Muscle of back (tissue), 11 donors: ENCODE results near the gene AATK. TPM values are rescaled to one million over a fixed set of nuclear protein-coding genes. Genes with fewer than 3 reads are reported as not detected.
A peak's percentile ranks its signal among the peaks of the same experiment; 100 is the strongest.

Experiments used
- DNase-seq, 3 donors: peaks; one replicate each; pipeline versions ENCODE4 v3.0.0 to v3.0.0-alpha.2; 2013
- polyA plus RNA-seq, 10 donors: library from polyadenylated mRNA; unstranded; fragments of 120-200 nt; gene quantifications; one replicate each; pipeline ENCODE4 v1.2.1, GENCODE V29; 2013; ENCODE audit not compliant: insufficient read length in 10 of 10

AATK gene
- polyA plus RNA-seq, 10 donors: 6.9 to 12.0 (median 8.9) TPM

DNA sequence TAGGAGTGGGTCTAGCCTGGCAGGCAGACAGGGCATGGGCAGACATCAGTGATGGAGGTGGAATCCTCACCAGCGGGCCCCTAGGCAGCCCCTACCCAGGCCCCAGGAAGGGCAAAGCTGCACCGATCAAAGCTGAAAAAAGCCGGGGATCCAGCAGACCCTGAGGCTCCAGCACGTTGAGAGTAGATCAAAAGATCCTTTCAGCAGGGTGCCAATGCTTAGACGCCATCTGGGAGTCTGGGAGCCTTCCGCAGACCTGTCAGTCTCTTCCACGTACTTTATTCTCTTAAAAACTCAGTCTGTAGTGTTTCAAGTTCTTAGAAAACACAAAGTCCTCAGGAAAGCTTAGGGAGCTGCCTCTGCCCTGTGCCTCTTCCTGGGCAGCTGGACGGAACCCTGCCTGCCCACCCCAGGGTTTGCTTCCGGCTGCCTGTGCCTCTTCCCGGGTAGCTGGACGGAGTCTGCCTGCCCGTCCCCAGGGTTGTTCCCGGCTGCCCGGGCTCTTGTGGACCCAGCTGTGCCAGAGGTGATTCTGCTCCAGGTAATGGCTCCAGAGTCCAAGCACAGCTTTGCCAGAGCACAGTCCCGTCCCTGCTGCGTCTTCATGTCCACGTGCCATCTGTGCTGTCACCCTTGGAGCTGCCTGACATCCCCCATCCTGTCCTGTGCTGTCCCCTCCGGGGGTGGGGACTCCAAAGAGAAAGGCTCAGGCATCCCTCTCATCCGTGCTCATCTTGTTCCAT is 51.5 kb downstream of the AATK start:
- DNase-seq: no peak

- DNase-seq: no peak
These were observed 52.8 kb downstream of the AATK start for GRCh38 chr17:81113158-81113724.

DNA sequence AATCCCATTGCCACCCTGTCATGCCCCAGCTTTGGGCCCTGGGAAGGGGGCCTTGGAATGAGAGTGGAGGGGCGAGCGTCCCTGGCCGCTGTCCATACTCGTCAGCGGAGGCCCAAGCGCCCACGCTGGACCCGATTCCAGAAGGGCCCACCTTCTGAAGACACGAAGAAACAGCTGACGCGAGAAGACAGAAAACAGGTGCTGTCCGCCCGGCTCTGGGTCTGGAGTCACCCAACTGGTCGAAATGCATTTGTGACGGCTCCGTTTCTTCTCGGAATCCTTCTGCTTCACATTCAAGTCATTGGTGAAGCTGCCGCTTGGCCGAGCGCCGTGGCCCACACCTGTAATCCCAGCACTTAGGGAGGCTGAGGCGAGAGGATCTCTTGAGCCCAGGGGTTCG is 53.6 kb downstream of the AATK start:
- no peak for DNase-seq

- DNase-seq: no peak
These were observed 55.0 kb downstream of the AATK start for GRCh38 chr17:81111066-81111465.

GRCh38 chr17:81110488-81111040 is 55.5 kb downstream of the AATK start:
- DNase-seq: no peak

- no peak for DNase-seq
These were observed 56.1 kb downstream of the AATK start for GRCh38 chr17:81109957-81110356.

DNA sequence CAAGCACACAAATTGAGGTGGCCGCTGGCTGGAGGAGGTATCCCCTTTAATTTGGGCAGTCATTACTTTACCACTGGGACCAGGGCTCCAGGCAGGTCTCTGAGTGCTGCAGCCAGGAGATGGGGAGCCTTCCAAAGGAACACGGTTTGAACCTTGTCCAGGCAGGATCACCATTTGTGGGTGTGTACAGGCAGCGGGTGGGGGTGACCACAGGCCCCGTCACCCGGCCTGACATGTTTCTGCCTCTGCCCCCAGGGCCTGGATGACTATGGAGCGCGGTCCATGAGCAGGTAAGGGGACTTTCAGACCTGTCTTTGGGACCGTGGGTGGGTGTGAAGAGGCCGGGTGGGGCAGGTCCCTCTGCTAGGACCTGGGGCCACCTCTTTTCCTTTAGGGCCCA is 57.8 kb downstream of the AATK start:
- no peak for DNase-seq

DNA sequence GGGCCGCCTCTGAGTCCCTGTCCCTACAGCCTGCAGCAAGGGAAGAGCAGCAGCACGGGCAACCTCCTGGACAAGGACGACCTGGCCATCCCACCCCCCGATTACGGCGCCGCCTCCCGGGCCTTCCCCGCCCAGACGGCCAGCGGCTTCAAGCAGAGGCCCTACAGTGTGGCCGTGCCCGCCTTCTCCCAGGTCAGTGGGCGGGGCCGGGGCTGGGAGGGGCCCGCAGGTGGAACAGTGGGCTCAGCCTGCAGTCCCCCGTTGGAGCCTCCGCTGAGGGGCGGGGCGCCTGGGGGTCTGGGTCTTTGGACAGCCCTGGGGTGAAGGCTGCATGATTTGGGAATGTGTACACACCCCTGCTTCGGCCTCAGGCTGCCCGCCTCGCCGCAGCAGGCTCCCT is 59.3 kb downstream of the AATK start:
- DNase-seq: no peak

DNA sequence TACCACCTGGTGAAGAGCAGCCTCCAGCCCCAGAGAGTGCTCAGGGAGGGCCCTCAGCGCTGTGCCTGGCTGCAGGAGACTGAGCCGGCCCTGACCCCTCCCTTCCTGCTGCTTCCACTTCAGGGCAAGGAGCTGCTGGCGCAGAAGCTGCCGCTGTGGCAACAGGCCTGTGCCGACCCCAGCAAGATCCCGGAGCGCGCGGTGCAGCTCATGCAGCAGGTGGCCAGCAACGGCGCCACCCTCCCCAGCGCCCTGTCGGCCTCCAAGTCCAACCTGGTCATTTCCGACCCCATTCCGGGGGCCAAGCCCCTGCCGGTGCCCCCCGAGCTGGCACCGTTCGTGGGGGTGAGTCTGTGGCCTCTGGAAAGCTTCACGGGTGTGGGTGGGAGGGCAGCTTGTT is 62.6 kb downstream of the AATK start:
- DNase-seq: no peak

GRCh38 chr17:81102869-81103268 is 63.2 kb downstream of the AATK start:
- DNase-seq: no peak

GRCh38 chr17:81102352-81102751 is 63.7 kb downstream of the AATK start:
- no peak for DNase-seq

DNA sequence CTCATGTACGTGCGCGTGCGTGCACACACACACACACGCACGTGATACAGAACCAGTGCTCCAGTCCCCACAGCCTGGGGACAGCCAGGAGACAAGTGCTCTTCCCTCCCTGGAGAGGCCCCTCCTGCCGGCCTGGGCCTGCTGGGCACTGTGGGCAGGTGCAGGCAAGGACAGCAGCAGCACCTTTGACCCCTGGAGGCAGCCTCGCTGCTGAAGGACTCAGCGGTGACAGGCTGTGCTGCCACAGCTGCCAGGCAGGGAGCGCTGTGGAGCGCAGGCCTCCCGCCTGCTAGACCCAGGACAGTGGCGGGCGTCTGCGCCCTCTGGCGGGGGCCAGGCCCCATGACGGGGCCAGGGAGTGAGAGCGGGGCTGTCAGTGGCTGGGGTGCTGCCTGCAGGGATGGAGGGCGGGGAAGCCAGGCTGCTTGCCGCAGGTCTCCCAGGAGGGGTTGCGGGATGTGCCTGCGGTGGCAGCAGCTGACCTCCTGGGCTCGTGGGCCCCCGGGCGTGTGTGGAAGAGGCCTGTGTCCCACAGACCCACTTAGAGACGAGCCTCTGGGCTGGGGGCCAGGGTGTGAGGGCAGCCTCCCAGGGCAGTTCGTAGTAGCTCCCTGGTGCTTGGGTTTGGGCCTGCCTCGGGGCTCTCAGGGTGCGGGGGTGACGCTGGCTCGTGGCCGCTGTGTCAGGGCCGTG is 64.3 kb downstream of the AATK start:
- peak; percentile 62 to 86 (median 82) for DNase-seq

DNA sequence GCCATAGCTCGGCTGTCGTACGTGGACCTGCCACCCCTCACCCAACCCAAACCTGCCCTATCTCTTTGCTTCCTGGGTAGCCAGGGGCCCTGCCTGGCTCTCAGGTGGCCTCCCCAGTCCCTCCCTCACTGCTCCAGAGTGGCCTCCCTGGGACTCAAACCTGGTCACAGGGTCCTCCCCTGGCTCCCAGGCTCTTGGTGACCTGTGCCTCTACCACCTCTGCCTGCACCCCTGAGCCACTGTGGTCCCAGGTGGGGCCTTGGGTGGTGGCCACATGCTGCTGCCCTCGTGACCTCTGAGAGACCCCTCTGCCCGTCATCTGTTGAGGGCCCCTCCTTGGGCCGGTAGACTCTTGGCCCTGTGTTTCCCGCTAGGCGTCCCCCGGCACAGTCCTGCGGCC is 65.4 kb downstream of the AATK start:
- DNase-seq: no peak

- DNase-seq: no peak
These were observed 66.1 kb downstream of the AATK start for GRCh38 chr17:81099888-81100287.

DNA sequence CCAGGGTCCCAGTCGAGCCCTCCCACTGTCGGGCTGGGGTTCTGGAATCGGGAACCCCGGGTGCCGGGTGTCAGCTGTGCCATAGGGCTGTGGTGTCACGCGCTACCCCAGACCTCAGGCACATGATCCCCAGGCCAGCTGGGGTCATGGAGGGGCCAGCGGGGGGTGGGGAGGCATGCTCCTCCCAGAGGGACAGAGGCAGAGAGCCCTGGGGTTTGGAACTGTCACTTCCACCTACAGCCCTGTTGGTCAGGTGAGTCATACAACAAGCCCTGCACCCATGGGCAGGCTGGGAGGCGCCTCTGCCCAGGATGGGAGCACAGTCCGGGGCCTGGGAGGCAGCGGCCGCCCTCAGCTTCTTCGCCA is 68.1 kb downstream of the AATK start:
- DNase-seq: no peak

- DNase-seq: peak; percentile 75 to 93 (median 86)
These were observed 68.7 kb downstream of the AATK start for GRCh38 chr17:81097134-81097942.

GRCh38 chr17:81096741-81097133 is 69.3 kb downstream of the AATK start:
- no peak for DNase-seq

DNA sequence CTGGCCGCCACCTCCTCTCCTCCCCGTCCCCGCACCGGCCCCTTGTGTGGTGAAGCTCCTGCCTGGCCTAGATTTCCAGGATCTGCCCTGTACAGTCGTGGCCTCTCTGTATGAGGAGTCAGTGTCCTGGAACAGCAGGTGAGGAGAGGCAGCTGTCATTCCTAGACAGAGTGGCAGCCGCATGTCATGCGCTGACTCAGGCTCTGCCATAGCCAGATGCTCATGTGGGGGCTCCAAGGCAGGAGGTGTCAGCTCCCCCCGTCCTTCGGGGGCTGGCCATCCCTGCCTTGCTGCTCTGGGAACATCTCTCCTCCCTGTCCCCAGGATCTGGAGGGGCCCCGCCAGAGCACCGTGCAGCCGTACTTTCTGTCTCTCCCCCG is 70.6 kb downstream of the AATK start:
- peak in 1 of 3 donors; percentile 41 for DNase-seq

- DNase-seq: peak; percentile 75 to 99 (median 89)
These were observed 71.3 kb downstream of the AATK start for GRCh38 chr17:81094509-81095382.

DNA sequence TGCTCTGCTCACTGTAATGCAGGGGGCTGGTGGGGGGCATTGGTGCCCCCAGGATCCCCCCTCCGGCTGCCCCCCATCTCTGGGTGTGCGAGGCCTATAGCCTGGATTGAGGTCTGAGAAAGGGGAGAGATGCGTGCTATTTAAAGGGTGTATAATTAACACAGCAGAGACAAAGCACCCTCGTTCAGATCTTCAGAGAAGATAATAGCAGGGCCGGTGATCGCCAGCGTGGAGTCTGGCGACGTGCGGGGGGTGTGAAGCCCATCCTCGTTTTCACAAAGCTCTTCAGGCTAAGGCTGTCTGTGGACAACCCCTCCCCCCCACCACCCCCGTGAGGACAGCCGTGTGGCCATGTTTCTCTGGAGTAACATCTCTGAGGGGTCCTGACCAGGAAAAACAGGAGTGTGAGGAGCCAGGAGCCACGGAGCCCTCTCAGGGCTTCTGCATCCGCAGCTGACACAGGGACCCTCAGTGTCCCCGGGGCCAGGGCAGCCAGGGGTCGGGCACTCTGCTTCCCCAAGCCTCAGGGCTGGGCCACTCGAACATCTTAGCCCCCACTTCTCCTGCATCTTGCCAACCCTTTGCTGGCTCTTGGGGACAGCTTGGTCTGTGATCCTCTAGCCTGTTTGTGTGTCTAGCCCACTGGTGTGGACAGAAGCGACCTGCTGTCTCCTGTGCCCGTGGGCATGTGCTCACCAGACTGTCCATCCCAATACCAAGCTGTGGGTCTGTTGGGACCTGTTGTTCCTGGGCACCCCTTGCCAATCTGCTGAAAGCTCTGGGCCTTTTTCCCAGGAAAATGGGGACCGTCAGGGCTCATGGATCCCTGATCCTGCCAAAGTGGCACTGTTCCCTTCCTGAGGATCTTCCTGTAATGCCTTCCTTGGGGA is 72.2 kb downstream of the AATK start:
- DNase-seq: no peak
